ENCODE data around the gene YAP1.

- TF ChIP-seq, protein P1, sequence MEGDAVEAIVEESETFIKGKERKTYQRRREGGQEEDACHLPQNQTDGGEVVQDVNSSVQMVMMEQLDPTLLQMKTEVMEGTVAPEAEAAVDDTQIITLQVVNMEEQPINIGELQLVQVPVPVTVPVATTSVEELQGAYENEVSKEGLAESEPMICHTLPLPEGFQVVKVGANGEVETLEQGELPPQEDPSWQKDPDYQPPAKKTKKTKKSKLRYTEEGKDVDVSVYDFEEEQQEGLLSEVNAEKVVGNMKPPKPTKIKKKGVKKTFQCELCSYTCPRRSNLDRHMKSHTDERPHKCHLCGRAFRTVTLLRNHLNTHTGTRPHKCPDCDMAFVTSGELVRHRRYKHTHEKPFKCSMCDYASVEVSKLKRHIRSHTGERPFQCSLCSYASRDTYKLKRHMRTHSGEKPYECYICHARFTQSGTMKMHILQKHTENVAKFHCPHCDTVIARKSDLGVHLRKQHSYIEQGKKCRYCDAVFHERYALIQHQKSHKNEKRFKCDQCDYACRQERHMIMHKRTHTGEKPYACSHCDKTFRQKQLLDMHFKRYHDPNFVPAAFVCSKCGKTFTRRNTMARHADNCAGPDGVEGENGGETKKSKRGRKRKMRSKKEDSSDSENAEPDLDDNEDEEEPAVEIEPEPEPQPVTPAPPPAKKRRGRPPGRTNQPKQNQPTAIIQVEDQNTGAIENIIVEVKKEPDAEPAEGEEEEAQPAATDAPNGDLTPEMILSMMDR (IDR thresholded peaks at IDR 0.05; ENCODE audit: poor library complexity): no peak
- TF ChIP-seq EZH2 (IDR thresholded peaks at IDR 0.05; ENCODE audit: borderline replicate concordance): no peak
Measured at GRCh38 chr11:102116453-102117205, 6.4 kb downstream of the YAP1 start.
